ENCODE results near the gene OR5A2.
"Not testable (repeated sequence)": the region's sequence is repeated elsewhere in the genome, so short reads cannot be mapped to it uniquely, and the experiment has no call there.

OR5A2 gene

DNA sequence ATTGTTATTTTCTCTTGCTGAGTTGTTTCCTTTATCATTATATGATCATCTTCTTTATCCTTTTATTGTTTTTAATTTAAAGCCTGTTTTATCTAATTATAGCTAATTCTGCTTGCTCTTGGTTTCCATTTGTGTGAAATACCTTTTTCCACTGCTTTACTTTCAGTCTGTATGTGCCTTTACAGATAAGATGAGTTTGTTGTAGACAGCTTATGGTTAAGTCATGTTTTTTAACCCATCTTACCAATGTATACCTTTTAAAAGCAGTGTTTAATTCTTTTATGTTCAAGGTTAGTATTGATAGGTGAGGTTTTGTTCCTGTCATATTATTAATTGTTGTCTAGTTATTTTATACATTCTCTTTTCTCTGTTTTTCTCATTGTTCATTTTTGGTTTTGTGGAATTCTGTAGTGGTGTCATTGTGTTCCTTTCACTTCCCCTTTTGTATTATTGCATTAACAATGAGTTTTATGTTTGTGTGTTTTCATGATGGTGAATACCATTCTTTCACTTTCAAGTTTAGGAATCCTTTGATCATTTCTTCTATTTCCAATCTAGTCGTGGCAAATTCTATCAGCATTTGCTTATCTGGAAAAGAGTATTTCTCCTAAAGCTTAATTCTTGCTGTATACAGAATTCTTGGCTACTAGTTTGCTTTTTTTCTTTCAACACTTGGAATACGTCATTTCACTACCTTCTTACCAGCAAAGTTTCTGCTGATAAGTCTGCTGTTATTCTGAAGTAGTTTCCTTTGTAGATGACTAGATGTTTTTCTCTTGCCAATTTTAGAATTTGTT, 45.8 kb downstream of the OR5A2 start:
- no peak for DNase-seq (ENCODE audit: low read depth in 2 of 2)

DNA sequence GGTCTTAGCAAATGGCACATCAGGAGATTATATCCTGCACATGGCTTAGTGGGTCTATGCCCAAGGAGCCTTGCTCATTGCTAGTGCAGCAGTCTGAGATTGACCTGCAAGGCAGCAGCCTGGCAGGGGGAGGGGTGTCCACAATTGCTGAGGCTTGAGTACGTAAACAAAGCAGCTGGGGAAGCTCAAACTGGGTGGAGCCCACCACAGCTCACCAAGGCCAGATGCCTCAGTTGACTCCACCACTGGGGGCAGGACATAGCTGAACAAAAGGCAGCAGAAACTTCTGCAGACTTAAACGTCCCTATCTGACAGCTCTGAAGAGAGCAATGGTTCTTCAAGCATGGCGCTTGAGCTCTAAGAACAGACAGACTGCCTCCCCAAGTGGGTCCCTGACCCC, 53.9 kb downstream of the OR5A2 start:
- DNase-seq (ENCODE audit: low read depth in 2 of 2) = not testable (repeated sequence)

DNA sequence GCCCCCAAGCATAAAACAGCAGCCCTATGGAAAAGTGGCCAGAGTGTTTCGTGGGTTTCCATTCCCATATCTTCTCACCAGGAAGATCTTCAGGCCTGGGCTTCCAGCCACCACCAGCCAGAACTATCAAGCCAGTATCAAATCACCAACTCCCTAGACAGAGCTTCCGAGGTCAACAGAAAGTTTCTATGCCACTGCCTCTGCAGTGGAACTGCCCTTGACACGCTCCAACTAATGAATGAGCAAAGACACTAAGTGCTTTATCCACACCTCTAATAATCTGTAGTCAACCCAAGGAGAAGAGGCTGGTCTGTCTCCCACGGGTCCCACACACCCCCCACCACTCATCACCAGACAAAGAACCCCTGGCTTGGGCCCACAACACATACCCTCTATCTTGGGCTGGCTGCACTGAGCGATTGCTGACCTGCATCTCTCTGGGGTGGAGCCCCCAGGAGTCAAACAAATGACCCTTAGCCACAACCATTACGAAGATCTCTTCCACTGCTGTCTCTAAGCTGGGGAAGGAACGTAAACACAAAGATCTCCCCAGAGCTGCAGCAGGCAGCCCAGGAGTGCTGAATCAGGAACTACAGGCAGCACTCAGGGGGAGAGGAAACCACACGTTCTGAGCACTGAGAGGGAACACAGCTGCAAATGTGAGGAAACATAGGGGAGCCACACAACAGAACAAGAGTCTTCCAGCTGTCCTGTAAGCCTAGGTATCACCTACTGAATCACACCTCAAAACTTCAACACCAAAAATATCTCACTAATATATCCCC, 57.8 kb downstream of the OR5A2 start:
- no peak for DNase-seq (ENCODE audit: low read depth in 2 of 2)
